ENCODE data around the gene PEMT.
A peak's percentile ranks its signal among the peaks of the same experiment; 100 is the strongest.

PEMT gene

DNA sequence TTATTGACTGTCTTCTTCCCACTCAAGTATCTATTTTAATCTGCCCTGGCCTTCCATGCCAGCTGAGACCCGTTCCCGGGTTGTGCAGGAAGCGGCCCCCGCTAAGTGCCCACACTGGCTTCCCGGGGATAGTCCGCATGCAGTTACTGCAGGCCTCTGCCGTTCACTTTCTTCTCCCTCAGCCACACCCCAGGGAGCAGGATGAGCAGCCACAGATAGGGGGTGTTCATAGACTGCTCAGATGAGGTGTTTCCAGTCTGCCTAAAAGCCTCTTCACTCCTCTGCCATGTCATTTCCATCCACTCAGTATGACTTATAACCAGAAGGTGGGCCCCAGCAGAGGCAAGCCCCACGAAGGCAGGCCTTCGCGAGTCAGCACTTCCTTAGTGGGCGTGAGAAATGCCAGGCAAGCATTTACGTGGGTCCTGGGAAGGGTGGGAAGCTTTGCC, 107.0 kb downstream of the PEMT start:
- TF ChIP-seq CTCF (IDR thresholded peaks at IDR 0.05; ENCODE audit: low read depth, low read length): no peak
- no peak for DNase-seq (ENCODE audit: extremely low read depth, low read depth)

DNA sequence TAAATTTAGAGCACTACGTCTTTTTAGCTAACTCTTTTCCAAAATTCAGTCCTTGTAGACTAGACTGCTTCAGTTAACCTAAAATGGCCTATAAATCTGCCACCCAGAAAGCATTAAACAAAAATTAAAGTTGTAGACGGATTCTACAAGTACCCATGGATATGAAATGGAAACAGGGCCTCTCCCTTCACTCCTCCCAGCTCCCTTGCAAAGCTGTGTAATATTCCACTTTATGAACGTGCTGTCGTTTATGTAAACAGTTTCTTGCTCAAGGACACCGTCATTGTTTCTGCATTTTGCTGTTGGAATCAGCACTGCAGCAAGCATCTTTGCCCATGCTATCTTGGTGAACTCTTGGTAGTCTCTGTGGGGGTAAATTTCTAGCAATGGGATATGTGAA, 109.6 kb downstream of the PEMT start:
- TF ChIP-seq CTCF (IDR thresholded peaks at IDR 0.05; ENCODE audit: low read depth, low read length): no peak
- DNase-seq (ENCODE audit: extremely low read depth, low read depth): no peak

- TF ChIP-seq CTCF (IDR thresholded peaks at IDR 0.05; ENCODE audit: low read depth, low read length): no peak
- DNase-seq (ENCODE audit: extremely low read depth, low read depth): no peak
Measured at GRCh38 chr17:17480593-17481148, 110.8 kb downstream of the PEMT start.

DNA sequence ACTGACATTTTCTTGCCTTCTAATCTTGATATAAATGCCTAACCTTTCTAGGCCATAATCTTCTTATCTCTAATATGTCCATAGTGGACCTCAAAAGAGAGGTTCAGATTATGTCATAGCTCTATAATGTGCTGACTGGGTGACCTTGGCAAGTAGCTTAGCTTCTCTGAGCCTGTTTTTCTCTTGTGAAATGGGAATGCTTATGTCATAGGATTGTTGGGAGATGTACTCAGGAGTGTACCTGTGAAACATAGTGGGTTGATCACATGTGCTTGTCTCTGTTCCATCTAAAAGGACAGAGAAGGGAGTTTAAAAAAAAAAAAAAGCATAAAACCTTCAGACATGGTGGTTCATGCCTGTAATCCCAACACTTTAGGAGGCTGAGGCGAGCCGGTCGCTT, 112.3 kb downstream of the PEMT start:
- DNase-seq (ENCODE audit: extremely low read depth, low read depth): no peak
- no peak for TF ChIP-seq CTCF (IDR thresholded peaks at IDR 0.05; ENCODE audit: low read depth, low read length)

GRCh38 chr17:17476865-17477467, 114.5 kb downstream of the PEMT start, which contains the start of gene MED9:
TSS of gene MED9 (plus strand) at chr17:17477000. CDS start at chr17:17477042, 42 bp downstream.
- peak; percentile 63 for DNase-seq (ENCODE audit: extremely low read depth, low read depth)
- no peak for TF ChIP-seq CTCF (IDR thresholded peaks at IDR 0.05; ENCODE audit: low read depth, low read length)

DNA sequence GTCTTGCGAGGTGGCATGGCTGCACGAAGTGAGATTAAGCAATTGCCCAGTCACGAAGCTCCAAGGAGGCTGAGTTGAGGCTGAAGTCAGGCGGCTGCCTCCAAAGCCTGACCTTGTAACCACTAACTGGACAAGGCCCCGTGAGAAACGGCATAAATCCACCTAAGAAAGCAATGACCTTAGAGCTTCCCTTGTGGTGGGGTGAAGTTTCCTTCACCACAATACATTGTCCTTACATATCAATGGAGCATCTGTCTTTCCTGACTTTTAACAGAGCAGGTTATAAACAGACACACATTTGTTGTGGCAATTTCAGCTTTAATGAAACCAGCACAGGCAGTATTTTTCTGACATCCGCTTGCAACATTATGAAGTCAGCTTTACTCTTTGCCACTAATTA, 117.2 kb downstream of the PEMT start:
- no peak for DNase-seq (ENCODE audit: extremely low read depth, low read depth)
- TF ChIP-seq CTCF (IDR thresholded peaks at IDR 0.05; ENCODE audit: low read depth, low read length): no peak

GRCh38 chr17:17472333-17472920, 119.1 kb downstream of the PEMT start:
- TF ChIP-seq CTCF (IDR thresholded peaks at IDR 0.05; ENCODE audit: low read depth, low read length): no peak
- no peak for DNase-seq (ENCODE audit: extremely low read depth, low read depth)
